H1 (cell line): Measurements from ENCODE around the gene HSDL2. TPM values are rescaled to one million over a fixed set of nuclear protein-coding genes. Genes with fewer than 3 reads are reported as not detected.

Source experiments
- CTCF ChIA-PET: fragments of 300-600 bp; sonication (Branson Sonifier 250); formaldehyde crosslinking; loops from one replicate; lab custom pipeline; 2021; ENCODE audit not compliant: partially characterized antibody; lab: Charles Lee
- POLR2A ChIA-PET: fragments of 300-600 bp; sonication (Branson Sonifier 250); formaldehyde crosslinking; loops from one replicate; lab custom pipeline; 2021; ENCODE audit warnings: inconsistent platforms; ENCODE audit not compliant: partially characterized antibody; lab: Charles Lee
- DNase-seq, 2 experiments: peaks; one replicate each; pipeline versions ENCODE4 v3.0.0 to v3.0.0-alpha.2; 2010 to 2022; ENCODE audit warnings: low spot score in 2 of 2, low read depth in 1 of 2, mixed read lengths in 1 of 2
- FAIRE-seq: peaks from 2 replicates; lab custom pipeline; 2011; peaks lifted over from hg19 to GRCh38; lab: Jason Lieb, UNC
- H2AFZ ChIP-seq: 2 replicates; pipeline ENCODE4 v1.8.1; 2012; ENCODE audit warnings: low read length, inconsistent platforms
- H2AK5ac ChIP-seq: 2 replicates; pipeline ENCODE4 v1.6.1; 2013; ENCODE audit warnings: low read depth, low read length
- H2BK120ac ChIP-seq: replicated peaks from 2 replicates; pipeline ENCODE3; 2013; ENCODE audit warnings: low read depth, low read length, inconsistent platforms
- H2BK12ac ChIP-seq: 2 replicates; pipeline ENCODE4 v1.6.1; 2013; ENCODE audit warnings: low read depth, low read length
- H2BK15ac ChIP-seq: 2 replicates; pipeline ENCODE4 v1.6.1; 2013; ENCODE audit warnings: low read length
- H2BK20ac ChIP-seq: 2 replicates; pipeline ENCODE4 v1.6.1; 2013; ENCODE audit warnings: low read length
- H2BK5ac ChIP-seq: 2 replicates; pipeline ENCODE4 v1.6.1; 2013; ENCODE audit warnings: low read depth, low read length
- H3K14ac ChIP-seq: 2 replicates; pipeline ENCODE4 v1.6.1; 2013; ENCODE audit warnings: inconsistent platforms; ENCODE audit not compliant: insufficient read length
- H3K18ac ChIP-seq: 2 replicates; pipeline ENCODE4 v1.6.1; 2013; ENCODE audit warnings: low read length; ENCODE audit errors: extremely low read depth
- H3K23ac ChIP-seq: 2 replicates; pipeline ENCODE4 v1.6.1; 2013; ENCODE audit warnings: inconsistent platforms; ENCODE audit not compliant: insufficient read length
- H3K23me2 ChIP-seq: 2 replicates; pipeline ENCODE4 v1.6.1; 2013; ENCODE audit warnings: low read depth, low read length
- H3K27ac ChIP-seq: 2 replicates; pipeline ENCODE4 v1.6.1; 2011; ENCODE audit warnings: low read depth, low read length, inconsistent platforms
- H3K27me3 ChIP-seq, 4 experiments: replicated peaks in 1 of 4; 1 replicate in 1 of 4; 2 replicates in 3 of 4; pipeline versions ENCODE4 v1.6.1 to v1.8.1; 2011 to 2013; ENCODE audit warnings: low read length in 3 of 4, mild to moderate bottlenecking in 3 of 4, inconsistent platforms in 2 of 4, mixed read lengths in 2 of 4, moderate library complexity in 1 of 4; ENCODE audit not compliant: control insufficient read depth in 3 of 4, insufficient read depth in 3 of 4; ENCODE audit errors: extremely low read depth in 1 of 4
- H3K36me3 ChIP-seq, 4 experiments: 2 replicates each; pipeline versions ENCODE4 v1.6.1 to v1.8.1; 2011 to 2013; ENCODE audit warnings: mild to moderate bottlenecking in 4 of 4, low read length in 3 of 4, moderate library complexity in 2 of 4, control low read depth in 1 of 4, inconsistent platforms in 1 of 4; ENCODE audit not compliant: insufficient read depth in 4 of 4, control insufficient read depth in 2 of 4
- H3K4ac ChIP-seq: replicated peaks from 2 replicates; pipeline ENCODE3; 2013; ENCODE audit warnings: low read length, low read depth, mixed read lengths, inconsistent platforms; ENCODE audit not compliant: insufficient read length
- H3K4me1 ChIP-seq, 4 experiments: replicated peaks in 1 of 4; 1 replicate in 1 of 4; 2 replicates in 3 of 4; pipeline versions ENCODE4 v1.6.1 to v1.8.1; 2011 to 2013; ENCODE audit warnings: low read length in 3 of 4, inconsistent platforms in 2 of 4, mixed read lengths in 1 of 4; ENCODE audit not compliant: insufficient read depth in 4 of 4, control insufficient read depth in 3 of 4
- H3K4me2 ChIP-seq, 2 experiments: 2 replicates each; pipeline versions ENCODE4 v1.6.1 to v1.8.1; 2011 to 2013; ENCODE audit warnings: low read depth in 2 of 2, low read length in 2 of 2, control low read depth in 1 of 2, inconsistent platforms in 1 of 2, mild to moderate bottlenecking in 1 of 2; ENCODE audit not compliant: insufficient read depth in 1 of 2
- H3K4me3 ChIP-seq, 4 experiments: fragments of 200-600, 300-600 bp in 1 of 4; sonication (generic), shearing (Covaris generic), sonication (Bioruptor Twin) in 1 of 4; 2 replicates each; pipeline versions ENCODE4 v1.5.1 to v1.8.1; 2011 to 2016; ENCODE audit warnings: low read length in 4 of 4, low read depth in 3 of 4, control low read depth in 2 of 4, inconsistent platforms in 2 of 4, mild to moderate bottlenecking in 2 of 4, mixed read lengths in 1 of 4, moderate library complexity in 1 of 4; ENCODE audit not compliant: insufficient read depth in 2 of 4; ENCODE audit errors: extremely low read depth in 1 of 4
- H3K56ac ChIP-seq: replicated peaks from 2 replicates; pipeline ENCODE3; 2013; ENCODE audit warnings: low read depth, mild to moderate bottlenecking, mixed read lengths, low read length, inconsistent platforms; ENCODE audit not compliant: insufficient read length
- H3K79me1 ChIP-seq: 2 replicates; pipeline ENCODE4 v1.6.1; 2013; ENCODE audit warnings: low read depth, low read length, control low read depth
- H3K79me2 ChIP-seq, 2 experiments: 2 replicates each; pipeline versions ENCODE4 v1.6.1 to v1.8.1; 2012 to 2013; ENCODE audit warnings: low read length in 2 of 2, mild to moderate bottlenecking in 2 of 2, inconsistent platforms in 1 of 2; ENCODE audit not compliant: insufficient read depth in 2 of 2, control insufficient read depth in 1 of 2
- H3K9ac ChIP-seq, 4 experiments: replicated peaks in 1 of 4; 1 replicate in 1 of 4; 2 replicates in 3 of 4; pipeline versions ENCODE4 v1.6.1 to v1.8.1; 2011 to 2013; ENCODE audit warnings: low read depth in 3 of 4, low read length in 3 of 4, control low read depth in 2 of 4, mild to moderate bottlenecking in 2 of 4, moderate library complexity in 2 of 4, inconsistent platforms in 1 of 4; ENCODE audit errors: extremely low read depth in 1 of 4
- H3K9me3 ChIP-seq, 2 experiments: 2 replicates each; pipeline versions ENCODE4 v1.6.1 to v1.8.1; 2012 to 2013; ENCODE audit warnings: mild to moderate bottlenecking in 2 of 2, moderate library complexity in 2 of 2, control low read depth in 1 of 2, inconsistent platforms in 1 of 2, low read depth in 1 of 2, low read length in 1 of 2, mixed read lengths in 1 of 2; ENCODE audit not compliant: insufficient read depth in 2 of 2
- H4K20me1 ChIP-seq, 2 experiments: replicated peaks in 1 of 2; 2 replicates each; pipeline versions ENCODE3 to v1.8.1; 2011 to 2013; ENCODE audit warnings: inconsistent platforms in 2 of 2, low read length in 2 of 2, mild to moderate bottlenecking in 1 of 2; ENCODE audit not compliant: insufficient read depth in 2 of 2, control insufficient read depth in 1 of 2
- H4K5ac ChIP-seq: 2 replicates; pipeline ENCODE4 v1.6.1; 2013; ENCODE audit warnings: low read length, low read depth, mixed read lengths, inconsistent platforms; ENCODE audit not compliant: insufficient read length
- H4K8ac ChIP-seq: 2 replicates; pipeline ENCODE4 v1.8.0; 2013; ENCODE audit warnings: mild to moderate bottlenecking, moderate library complexity, low read length, inconsistent platforms; ENCODE audit not compliant: insufficient read depth; ENCODE audit errors: extremely low read depth
- H4K91ac ChIP-seq: replicated peaks from 2 replicates; pipeline ENCODE3; 2013; ENCODE audit warnings: low read length, mixed read lengths, inconsistent platforms; ENCODE audit not compliant: insufficient read length
- HDAC2 ChIP-seq, 2 experiments: fragments of 300-600 bp in 1 of 2; sonication (generic) in 1 of 2; IDR thresholded peaks; 2 replicates each; pipeline ENCODE4 v1.6.1; 2011 to 2012; ENCODE audit warnings: low read depth in 2 of 2, low read length in 2 of 2, mild to moderate bottlenecking in 2 of 2, moderate library complexity in 2 of 2, borderline replicate concordance in 1 of 2, inconsistent platforms in 1 of 2
- JUND ChIP-seq: IDR thresholded peaks from 2 replicates; pipeline ENCODE4 v1.6.1; 2011; ENCODE audit warnings: mild to moderate bottlenecking, improper control_type of control experiment, low read length
- KDM1A ChIP-seq: fragments of 200-600, 300-600 bp; sonication (generic); IDR thresholded peaks from 2 replicates; pipeline ENCODE4 v1.7.1; 2016; ENCODE audit warnings: mild to moderate bottlenecking, low read length, borderline replicate concordance
- KDM4A ChIP-seq: IDR thresholded peaks from one replicate; pipeline ENCODE4 v1.7.1; 2012; ENCODE audit warnings: low read depth, mild to moderate bottlenecking, moderate library complexity, low read length, inconsistent platforms; ENCODE audit not compliant: severe bottlenecking
- POLR2A ChIP-seq, 2 experiments: IDR thresholded peaks; 1 replicate in 1 of 2; 2 replicates in 1 of 2; pipeline ENCODE4 v1.6.1; 2011; ENCODE audit warnings: low read depth in 2 of 2, low read length in 2 of 2, mild to moderate bottlenecking in 2 of 2; ENCODE audit errors: control extremely low read depth in 1 of 2
- TCF12 ChIP-seq: IDR thresholded peaks from 2 replicates; pipeline ENCODE4 v1.6.1; 2011; ENCODE audit warnings: low read depth, mild to moderate bottlenecking, low read length
- YY1 ChIP-seq: IDR thresholded peaks from 2 replicates; pipeline ENCODE4 v1.6.1; 2011; ENCODE audit warnings: low read depth, mild to moderate bottlenecking, low read length
- WGBS, 2 experiments: shearing (Covaris generic) in 1 of 2; methylation state at CpG; one replicate each; pipeline versions ENCODE4 v1.1.6 to v1.1.7; 2013 to 2015; ENCODE audit warnings: low lambda C conversion rate in 2 of 2, mixed read lengths in 2 of 2, inconsistent platforms in 1 of 2, low coverage in 1 of 2, missing lambda C conversion rate in 1 of 2; ENCODE audit not compliant: insufficient replicate concordance in 2 of 2, insufficient coverage in 1 of 2, insufficient read length in 1 of 2; ENCODE audit errors: extremely low coverage in 1 of 2, missing lambda C conversion rate in 1 of 2; 5-methylcytosine and 5-hydroxymethylcytosine counted together
- polyA plus RNA-seq, 7 experiments: library from polyadenylated mRNA; depleted of rRNA in 3 of 7; stranded (reverse) in 5 of 7; unstranded in 2 of 7; fragments of >200 nt in 5 of 7; fragments of 200-250 nt in 2 of 7; gene quantifications; 1 replicate in 5 of 7; 2 replicates in 1 of 7; 4 replicates in 1 of 7; pipeline versions ENCODE4 v1.2.1 to v1.2.3, GENCODE V29; 2011 to 2013; ENCODE audit warnings: missing spikeins in 2 of 7, mixed read lengths in 2 of 7
- total RNA-seq: library from RNA; stranded (reverse); fragmentation: NEBNext Ultra II Directional; extraction: Animal tissue kit (Norgen Biotek cat#: 25700); gene quantifications from 2 replicates; pipeline ENCODE4 v1.2.1, GENCODE V29; 2021

The HSDL2 gene
- total and polyA plus RNA-seq, 2 of the 8 experiments (the other 6 are each of a cell fraction or from before 2014, with no cell fraction given), result 6.6 to 15.4 TPM

GRCh38 chr9:112434487-112434886, 54.6 kb downstream of the HSDL2 start:
- FAIRE-seq, result no peak
- H3K27me3 ChIP-seq, result no peaks in the 10 kb centered on the region
- POLR2A ChIA-PET, result no interaction called here
- no peaks in the 10 kb centered on the region for H4K20me1 ChIP-seq
- no peaks in the 10 kb centered on the region for H3K79me2 ChIP-seq
- no peak overlapping the region for H2BK15ac ChIP-seq
- H2BK120ac ChIP-seq, result no peak overlapping the region
- no peak overlapping the region for H3K27ac ChIP-seq
- no peak overlapping the region for H3K56ac ChIP-seq
- 94% methylated on average over 1 of the region's 1 CpG; no CpG with 5 or more reads in 1 of the 2 experiments for WGBS, 2 experiments
- no peak overlapping the region for H3K18ac ChIP-seq
- no peak overlapping the region for H4K5ac ChIP-seq
- H3K4me2 ChIP-seq, result no peak overlapping the region
- H3K4me1 ChIP-seq, result no peaks in the 10 kb centered on the region
- no peak overlapping the region for H3K9ac ChIP-seq
- no peak overlapping the region for H2BK12ac ChIP-seq
- no peaks in the 10 kb centered on the region for H3K9me3 ChIP-seq
- no peak for DNase-seq
- H3K14ac ChIP-seq, result no peak overlapping the region
- peaks cover 2% of the 10 kb centered on the region; the same call in 1 of the 2 replicates for H3K23me2 ChIP-seq
- no peak overlapping the region for H2BK20ac ChIP-seq
- H3K4ac ChIP-seq, result no peak overlapping the region
- TF ChIP-seq POLR2A (IDR thresholded peaks at IDR 0.05; ENCODE audit: control extremely low read depth in 1 of 2, low read depth in 2 of 2, low read length in 2 of 2) (no peak), TCF12 (no peak), KDM4A (no peak), YY1 (no peak), HDAC2 (IDR thresholded peaks at IDR 0.05; ENCODE audit: borderline replicate concordance in 1 of 2, low read depth in 2 of 2, low read length in 2 of 2) (no peak), KDM1A (no peak), JUND (no peak)
- no peaks in the 10 kb centered on the region for H3K79me1 ChIP-seq
- no peak overlapping the region for H3K23ac ChIP-seq
- CTCF ChIA-PET, result interaction anchor here (0.9 to 1.7 kb wide), 5 partner anchors 9 to 15 kb away, joined by 3 to 5 read pairs (median 3); no protein-coding TSS in a partner anchor
- no peak overlapping the region for H3K4me3 ChIP-seq
- H2AFZ ChIP-seq, result no peak overlapping the region
- no peaks in the 10 kb centered on the region for H3K36me3 ChIP-seq
- no peak overlapping the region for H4K8ac ChIP-seq
- H4K91ac ChIP-seq, result no peak overlapping the region
- H2AK5ac ChIP-seq, result no peak overlapping the region
- no peak overlapping the region for H2BK5ac ChIP-seq
